Panc1 (cell line): ENCODE results near the gene AATF. TPM values are rescaled to one million over a fixed set of nuclear protein-coding genes. Genes with fewer than 3 reads are reported as not detected.

Source experiments
- ATAC-seq: fragments of 200-7000 bp; cut with Tn5 transposase; 2 replicates; pipeline ENCODE4 v1.9.1; 2020; ENCODE audit warnings: mild to moderate bottlenecking, moderate library complexity
- BruUV-seq: library from RNA; stranded (reverse); fragments of 400-500 nt; replicated peaks from 2 replicates; lab custom pipeline; 2021; lab: Mats Ljungman, UMichigan
- CTCF ChIA-PET: fragments of 300-600 bp; sonication (Branson Sonifier 250); formaldehyde crosslinking; loops from one replicate; lab custom pipeline; 2022; ENCODE audit warnings: antibody characterized with exemption; lab: Charles Lee
- POLR2A ChIA-PET: fragments of 300-600 bp; sonication (Branson Sonifier 250); formaldehyde crosslinking; loops from one replicate; lab custom pipeline; 2022; ENCODE audit warnings: antibody characterized with exemption; lab: Charles Lee
- DNase-seq: peaks from one replicate; pipeline ENCODE4 v3.0.0-alpha.2; 2010; ENCODE audit warnings: low read depth, low spot score
- H3K27ac ChIP-seq: 2 replicates; pipeline ENCODE4 v1.5.1; 2011; ENCODE audit warnings: mild to moderate bottlenecking, low read length, inconsistent platforms
- H3K27me3 ChIP-seq: fragments of 200-500 bp; sonication (Bioruptor generic); 2 replicates; pipeline ENCODE4 v1.6.0; 2014; ENCODE audit warnings: low read length, inconsistent platforms; ENCODE audit not compliant: control insufficient read depth, insufficient read depth
- H3K36me3 ChIP-seq: fragments of 200-500 bp; sonication (Bioruptor generic); 2 replicates; pipeline ENCODE4 v1.5.1; 2014; ENCODE audit warnings: inconsistent platforms, mild to moderate bottlenecking, low read length, moderate library complexity; ENCODE audit not compliant: control insufficient read depth, insufficient read depth
- H3K4me1 ChIP-seq: 2 replicates; pipeline ENCODE4 v1.5.1; 2011; ENCODE audit warnings: inconsistent platforms, mild to moderate bottlenecking, low read length, moderate library complexity; ENCODE audit not compliant: control insufficient read depth, insufficient read depth
- H3K4me3 ChIP-seq, 2 experiments: 2 replicates each; pipeline ENCODE4 v1.5.1; 2011 to 2012; ENCODE audit warnings: low read depth in 2 of 2, low read length in 2 of 2, mild to moderate bottlenecking in 2 of 2, inconsistent platforms in 1 of 2, moderate library complexity in 1 of 2
- H3K9me3 ChIP-seq: fragments of 200-500 bp; sonication (Bioruptor generic); 2 replicates; pipeline ENCODE4 v1.5.1; 2014; ENCODE audit warnings: low read depth, mild to moderate bottlenecking, inconsistent platforms, low read length, moderate library complexity; ENCODE audit not compliant: control insufficient read depth, insufficient read depth
- POLR2AphosphoS5 ChIP-seq: IDR thresholded peaks from 2 replicates; pipeline ENCODE4 v1.6.1; 2012; ENCODE audit warnings: mild to moderate bottlenecking, low read depth, low read length, moderate library complexity
- SIN3A ChIP-seq: IDR thresholded peaks from 2 replicates; pipeline ENCODE4 v1.6.1; 2012; ENCODE audit warnings: low read depth, mild to moderate bottlenecking, low read length, moderate library complexity, borderline replicate concordance; ENCODE audit not compliant: insufficient read depth
- TCF7L2 ChIP-seq: IDR thresholded peaks from 2 replicates; pipeline ENCODE4 v1.6.1; 2011; ENCODE audit warnings: mild to moderate bottlenecking, low read depth, low read length, inconsistent platforms
- in situ Hi-C: cut with HindIII; loops from 2 replicates; pipeline ENCODE4 v1.10.0; 2016; ENCODE audit warnings: low sequenced_read_pairs, low pct_unique_long_range_greater_than_20kb
- intact Hi-C: fragments of 100-400 bp; cut with micrococcal nuclease; formaldehyde crosslinking; loops from one replicate; pipeline ENCODE4 v1.10.0; 2022; ENCODE audit not compliant: unreplicated experiment
- total RNA-seq: library from RNA; stranded (reverse); gene quantifications from one replicate; pipeline ENCODE4 v1.2.1, GENCODE V29; 2021; ENCODE audit not compliant: unreplicated experiment
- TF ChIP-seq, protein P1 (sequence below), 2 experiments: IDR thresholded peaks; 2 replicates each; pipeline ENCODE4 v1.6.1; 2011 to 2012; ENCODE audit warnings: low read depth in 2 of 2, control low read depth in 1 of 2, low read length in 1 of 2, mild to moderate bottlenecking in 1 of 2, moderate library complexity in 1 of 2; ENCODE audit not compliant: insufficient read depth in 1 of 2
- TF ChIP-seq, protein P2 (sequence below): fragments of 450-650 bp; IDR thresholded peaks from 2 replicates; pipeline ENCODE4 v1.5.1; 2017; ENCODE audit warnings: mild to moderate bottlenecking

The AATF gene
- total RNA-seq, 1 experiment from 2014 or later: 58.1 TPM

DNA sequence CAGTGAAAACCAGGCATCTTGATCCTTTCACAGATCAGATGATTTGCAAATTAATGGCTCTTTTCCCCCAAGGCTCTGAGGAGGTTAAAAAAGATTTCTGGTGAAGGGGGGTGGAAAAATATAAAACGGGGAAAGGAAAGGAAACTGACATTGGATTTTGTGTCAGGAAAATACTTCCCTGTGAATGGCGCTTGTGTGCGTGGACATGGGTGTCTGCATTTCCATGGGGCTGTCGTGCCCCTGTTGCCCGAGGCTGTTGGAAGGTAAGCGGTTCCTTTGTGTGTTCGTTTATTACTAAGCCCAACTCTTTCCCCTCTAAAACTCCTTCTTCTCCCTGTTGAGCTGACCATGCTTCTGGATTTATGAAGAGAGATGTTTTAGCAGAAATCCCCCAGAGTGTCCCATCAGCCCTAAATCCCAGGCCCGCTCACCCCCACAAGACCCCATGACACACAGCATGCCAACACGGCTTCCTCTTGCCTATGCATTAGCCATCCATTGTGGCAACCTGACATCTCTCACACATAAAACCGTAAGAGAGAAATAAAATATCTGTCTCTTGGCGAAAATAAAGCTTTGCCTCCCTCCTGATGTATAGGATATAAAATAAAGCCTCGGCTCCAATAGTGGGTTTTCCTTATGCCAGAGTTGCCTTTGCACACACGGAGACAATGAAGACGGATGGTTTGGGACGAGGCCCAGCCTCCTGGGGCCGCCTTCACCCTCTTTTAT lies 18.7 kb upstream of the AATF start:
- H3K4me3 ChIP-seq: no peak overlapping the region
- CTCF ChIA-PET: no interaction called here
- no TSS peak for BruUV-seq
- POLR2A ChIA-PET: interaction anchor here (0.6 kb wide), 1 partner anchor 11 kb away, joined by 12 read pairs; no protein-coding TSS in a partner anchor
- intact Hi-C loops (no loop called here), in situ Hi-C loops (no loop called here)
- peaks cover 12% of the 10 kb centered on the region for H3K4me1 ChIP-seq
- ATAC-seq: no peak
- no peaks in the 10 kb centered on the region for H3K27me3 ChIP-seq
- H3K9me3 ChIP-seq: no peaks in the 10 kb centered on the region
- H3K36me3 ChIP-seq: no peaks in the 10 kb centered on the region
- DNase-seq: no peak
- H3K27ac ChIP-seq: no peak overlapping the region
- no peak for TF ChIP-seq SIN3A
- TF ChIP-seq, protein P1, sequence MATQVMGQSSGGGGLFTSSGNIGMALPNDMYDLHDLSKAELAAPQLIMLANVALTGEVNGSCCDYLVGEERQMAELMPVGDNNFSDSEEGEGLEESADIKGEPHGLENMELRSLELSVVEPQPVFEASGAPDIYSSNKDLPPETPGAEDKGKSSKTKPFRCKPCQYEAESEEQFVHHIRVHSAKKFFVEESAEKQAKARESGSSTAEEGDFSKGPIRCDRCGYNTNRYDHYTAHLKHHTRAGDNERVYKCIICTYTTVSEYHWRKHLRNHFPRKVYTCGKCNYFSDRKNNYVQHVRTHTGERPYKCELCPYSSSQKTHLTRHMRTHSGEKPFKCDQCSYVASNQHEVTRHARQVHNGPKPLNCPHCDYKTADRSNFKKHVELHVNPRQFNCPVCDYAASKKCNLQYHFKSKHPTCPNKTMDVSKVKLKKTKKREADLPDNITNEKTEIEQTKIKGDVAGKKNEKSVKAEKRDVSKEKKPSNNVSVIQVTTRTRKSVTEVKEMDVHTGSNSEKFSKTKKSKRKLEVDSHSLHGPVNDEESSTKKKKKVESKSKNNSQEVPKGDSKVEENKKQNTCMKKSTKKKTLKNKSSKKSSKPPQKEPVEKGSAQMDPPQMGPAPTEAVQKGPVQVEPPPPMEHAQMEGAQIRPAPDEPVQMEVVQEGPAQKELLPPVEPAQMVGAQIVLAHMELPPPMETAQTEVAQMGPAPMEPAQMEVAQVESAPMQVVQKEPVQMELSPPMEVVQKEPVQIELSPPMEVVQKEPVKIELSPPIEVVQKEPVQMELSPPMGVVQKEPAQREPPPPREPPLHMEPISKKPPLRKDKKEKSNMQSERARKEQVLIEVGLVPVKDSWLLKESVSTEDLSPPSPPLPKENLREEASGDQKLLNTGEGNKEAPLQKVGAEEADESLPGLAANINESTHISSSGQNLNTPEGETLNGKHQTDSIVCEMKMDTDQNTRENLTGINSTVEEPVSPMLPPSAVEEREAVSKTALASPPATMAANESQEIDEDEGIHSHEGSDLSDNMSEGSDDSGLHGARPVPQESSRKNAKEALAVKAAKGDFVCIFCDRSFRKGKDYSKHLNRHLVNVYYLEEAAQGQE (IDR thresholded peaks at IDR 0.05; ENCODE audit: insufficient read depth in 1 of 2, low read depth in 2 of 2, low read length in 1 of 2): no peak
- TF ChIP-seq TCF7L2: no peak
- TF ChIP-seq, protein P2, sequence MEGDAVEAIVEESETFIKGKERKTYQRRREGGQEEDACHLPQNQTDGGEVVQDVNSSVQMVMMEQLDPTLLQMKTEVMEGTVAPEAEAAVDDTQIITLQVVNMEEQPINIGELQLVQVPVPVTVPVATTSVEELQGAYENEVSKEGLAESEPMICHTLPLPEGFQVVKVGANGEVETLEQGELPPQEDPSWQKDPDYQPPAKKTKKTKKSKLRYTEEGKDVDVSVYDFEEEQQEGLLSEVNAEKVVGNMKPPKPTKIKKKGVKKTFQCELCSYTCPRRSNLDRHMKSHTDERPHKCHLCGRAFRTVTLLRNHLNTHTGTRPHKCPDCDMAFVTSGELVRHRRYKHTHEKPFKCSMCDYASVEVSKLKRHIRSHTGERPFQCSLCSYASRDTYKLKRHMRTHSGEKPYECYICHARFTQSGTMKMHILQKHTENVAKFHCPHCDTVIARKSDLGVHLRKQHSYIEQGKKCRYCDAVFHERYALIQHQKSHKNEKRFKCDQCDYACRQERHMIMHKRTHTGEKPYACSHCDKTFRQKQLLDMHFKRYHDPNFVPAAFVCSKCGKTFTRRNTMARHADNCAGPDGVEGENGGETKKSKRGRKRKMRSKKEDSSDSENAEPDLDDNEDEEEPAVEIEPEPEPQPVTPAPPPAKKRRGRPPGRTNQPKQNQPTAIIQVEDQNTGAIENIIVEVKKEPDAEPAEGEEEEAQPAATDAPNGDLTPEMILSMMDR: no peak
- TF ChIP-seq POLR2AphosphoS5: no peak

DNA sequence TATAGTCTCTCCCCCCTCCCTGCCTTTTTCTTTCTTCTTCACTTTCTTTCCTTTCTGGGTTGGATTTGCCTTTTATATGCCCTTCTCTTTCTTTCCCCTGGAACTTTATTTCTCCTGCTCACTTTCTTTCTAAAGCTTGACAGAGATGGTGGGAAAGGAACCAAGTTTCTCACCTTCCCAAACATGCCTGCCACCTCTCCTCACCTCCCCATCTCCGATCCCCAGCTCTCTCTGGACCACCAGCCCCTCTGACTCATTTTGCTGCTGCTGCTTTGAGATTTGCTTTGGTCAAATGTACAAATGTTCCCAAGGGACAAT lies 18.2 kb upstream of the AATF start:
- in situ Hi-C loops: no loop called here

More for the DNA sequence above, 18.2 kb upstream of the AATF start:
- Histone ChIP-seq H3K27me3 (no peaks in the 10 kb centered on the region), H3K27ac (no peak overlapping the region), H3K9me3 (no peaks in the 10 kb centered on the region), H3K4me1 (peaks cover 12% of the 10 kb centered on the region), H3K4me3 (no peak overlapping the region), H3K36me3 (no peaks in the 10 kb centered on the region)
- POLR2A ChIA-PET: interaction anchor here (0.6 kb wide), 1 partner anchor 12 kb away, joined by 12 read pairs; no protein-coding TSS in a partner anchor
- no peak for DNase-seq
- BruUV-seq: no TSS peak
- no peak for ATAC-seq
- TF ChIP-seq POLR2AphosphoS5 (no peak), SIN3A (no peak), TCF7L2 (no peak)
- TF ChIP-seq, protein P2: no peak
- TF ChIP-seq, protein P1 (IDR thresholded peaks at IDR 0.05; ENCODE audit: insufficient read depth in 1 of 2, low read depth in 2 of 2, low read length in 1 of 2): no peak
- intact Hi-C loops: no loop called here
- CTCF ChIA-PET: no interaction called here
